Liver (tissue), 3 donors: ENCODE results near the gene SLC45A2.

Experiments
- CTCF ChIP-seq: fragments of 150-350 bp; IDR thresholded peaks from 2 replicates; pipeline ENCODE4 v1.5.1; 2017; ENCODE audit warnings: improper control_type of control experiment, low read depth, low read length; ENCODE audit not compliant: missing input control
- NR2F2 ChIP-seq: IDR thresholded peaks from 2 replicates; pipeline ENCODE4 v1.6.1; 2016; ENCODE audit warnings: antibody characterized with exemption
- RAD21 ChIP-seq, 2 donors: IDR thresholded peaks; 2 replicates each; pipeline ENCODE4 v1.6.1; 2016; ENCODE audit warnings: antibody characterized with exemption in 2 of 2, mild to moderate bottlenecking in 2 of 2
- SP1 ChIP-seq: IDR thresholded peaks from 2 replicates; pipeline ENCODE4 v1.6.1; 2018; ENCODE audit warnings: antibody characterized with exemption, mild to moderate bottlenecking
- TAF1 ChIP-seq: conservative IDR thresholded peaks from 2 replicates; pipeline ENCODE4 v1.6.1; 2016; ENCODE audit warnings: antibody characterized with exemption, mild to moderate bottlenecking
- YY1 ChIP-seq: IDR thresholded peaks from 2 replicates; pipeline ENCODE4 v1.6.1; 2016; ENCODE audit warnings: antibody characterized with exemption, mild to moderate bottlenecking
- TF ChIP-seq, protein P1 (sequence below): IDR thresholded peaks from 2 replicates; pipeline ENCODE4 v1.6.1; 2016; ENCODE audit warnings: antibody characterized with exemption, mild to moderate bottlenecking
- donor health status: healthy.
- donor health status: healthy.

DNA sequence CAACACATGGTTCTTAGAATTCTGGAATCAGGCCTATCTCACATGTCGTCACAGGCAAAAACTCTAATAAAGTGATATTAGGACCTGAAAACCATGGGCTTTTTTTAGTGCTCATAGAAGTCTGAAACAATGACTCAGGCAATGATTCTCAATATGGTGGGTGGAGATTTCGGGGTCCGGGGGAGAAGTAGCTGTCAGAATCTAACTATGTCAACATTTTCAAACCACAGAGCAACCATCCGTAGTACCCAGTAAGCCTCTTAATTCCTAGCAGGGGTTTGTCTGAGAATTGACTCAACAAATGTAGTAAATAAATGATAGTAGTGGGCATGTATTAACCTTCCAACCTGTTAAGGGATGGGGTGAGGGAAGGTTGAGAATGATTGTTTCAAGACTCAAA lies 20.7 kb upstream of the SLC45A2 start:
- TF ChIP-seq, protein P1, sequence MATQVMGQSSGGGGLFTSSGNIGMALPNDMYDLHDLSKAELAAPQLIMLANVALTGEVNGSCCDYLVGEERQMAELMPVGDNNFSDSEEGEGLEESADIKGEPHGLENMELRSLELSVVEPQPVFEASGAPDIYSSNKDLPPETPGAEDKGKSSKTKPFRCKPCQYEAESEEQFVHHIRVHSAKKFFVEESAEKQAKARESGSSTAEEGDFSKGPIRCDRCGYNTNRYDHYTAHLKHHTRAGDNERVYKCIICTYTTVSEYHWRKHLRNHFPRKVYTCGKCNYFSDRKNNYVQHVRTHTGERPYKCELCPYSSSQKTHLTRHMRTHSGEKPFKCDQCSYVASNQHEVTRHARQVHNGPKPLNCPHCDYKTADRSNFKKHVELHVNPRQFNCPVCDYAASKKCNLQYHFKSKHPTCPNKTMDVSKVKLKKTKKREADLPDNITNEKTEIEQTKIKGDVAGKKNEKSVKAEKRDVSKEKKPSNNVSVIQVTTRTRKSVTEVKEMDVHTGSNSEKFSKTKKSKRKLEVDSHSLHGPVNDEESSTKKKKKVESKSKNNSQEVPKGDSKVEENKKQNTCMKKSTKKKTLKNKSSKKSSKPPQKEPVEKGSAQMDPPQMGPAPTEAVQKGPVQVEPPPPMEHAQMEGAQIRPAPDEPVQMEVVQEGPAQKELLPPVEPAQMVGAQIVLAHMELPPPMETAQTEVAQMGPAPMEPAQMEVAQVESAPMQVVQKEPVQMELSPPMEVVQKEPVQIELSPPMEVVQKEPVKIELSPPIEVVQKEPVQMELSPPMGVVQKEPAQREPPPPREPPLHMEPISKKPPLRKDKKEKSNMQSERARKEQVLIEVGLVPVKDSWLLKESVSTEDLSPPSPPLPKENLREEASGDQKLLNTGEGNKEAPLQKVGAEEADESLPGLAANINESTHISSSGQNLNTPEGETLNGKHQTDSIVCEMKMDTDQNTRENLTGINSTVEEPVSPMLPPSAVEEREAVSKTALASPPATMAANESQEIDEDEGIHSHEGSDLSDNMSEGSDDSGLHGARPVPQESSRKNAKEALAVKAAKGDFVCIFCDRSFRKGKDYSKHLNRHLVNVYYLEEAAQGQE, result no peak
- TF ChIP-seq CTCF (no peak), SP1 (no peak), NR2F2 (no peak), RAD21 (IDR thresholded peaks at IDR 0.05) (no peak), TAF1 (no peak), YY1 (no peak)
